ENCODE measurements around the gene FADS1.

DNA sequence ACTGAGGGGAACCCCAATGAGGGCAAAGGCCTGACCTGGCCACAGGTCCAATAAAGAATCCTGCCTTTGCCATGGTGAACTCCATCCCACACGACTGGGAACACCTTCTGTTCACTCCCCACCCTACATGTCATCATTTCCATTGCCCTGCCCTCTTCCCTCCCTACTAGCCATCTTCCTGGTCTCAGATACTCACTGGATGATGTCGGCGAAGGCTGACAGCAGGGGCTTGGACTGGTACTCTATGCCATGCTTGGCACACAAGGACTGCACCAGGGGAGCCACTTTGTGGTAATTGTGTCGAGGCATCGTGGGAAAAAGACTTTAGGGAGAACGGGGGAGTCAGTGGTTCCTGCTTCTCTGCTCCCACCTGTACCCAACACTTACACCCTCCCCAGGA is 14.2 kb downstream of the FADS1 start:
- TF ChIP-seq CTCF (IDR thresholded peaks at IDR 0.05; ENCODE audit: low read length) (no peak), EZH2 (IDR thresholded peaks at IDR 0.05; ENCODE audit: borderline replicate concordance, low read length) (no peak)
